B cell (primary cell): ENCODE results near the gene GSTA1. TPM values are rescaled to one million over a fixed set of nuclear protein-coding genes. Genes with fewer than 3 reads are reported as not detected.

Experiments used
- ATAC-seq: fragments of 200-7000 bp; cut with Tn5 transposase; one replicate; pipeline ENCODE4 v1.10.0; 2021; ENCODE audit warnings: low read depth, mild to moderate bottlenecking, moderate number of reproducible peaks, moderate library complexity
- CTCF ChIA-PET: fragments of 350-600 bp; sonication (Branson Sonifier 250); formaldehyde crosslinking; loops from one replicate; lab custom pipeline; 2021; ENCODE audit warnings: antibody characterized with exemption, inconsistent platforms; lab: Charles Lee
- POLR2A ChIA-PET: fragments of 350-600 bp; sonication (Branson Sonifier 250); formaldehyde crosslinking; loops from one replicate; lab custom pipeline; 2021; ENCODE audit warnings: antibody characterized with exemption; lab: Charles Lee
- DNase-seq: peaks from one replicate; pipeline ENCODE4 v3.0.0; 2013
- H2AFZ ChIP-seq: 2 replicates; pipeline ENCODE4 v1.6.1; 2012; ENCODE audit warnings: mild to moderate bottlenecking, low read depth, low read length; ENCODE audit not compliant: insufficient read depth, poor library complexity, severe bottlenecking
- H3K27ac ChIP-seq, 2 donors: 1 replicate in 1 of 2; 2 replicates in 1 of 2; pipeline ENCODE4 v1.5.1; 2012 to 2013; ENCODE audit warnings: low read length in 2 of 2, mild to moderate bottlenecking in 2 of 2, moderate library complexity in 1 of 2
- H3K27me3 ChIP-seq, 4 experiments: fragments of 200-600 bp in 1 of 4; sonication (generic) in 1 of 4; replicated peaks in 1 of 4; 1 replicate in 2 of 4; 2 replicates in 2 of 4; pipeline versions ENCODE4 v1.6.1 to v1.7.0; 2013 to 2016; ENCODE audit warnings: low read length in 3 of 4, mild to moderate bottlenecking in 2 of 4, mixed read lengths in 1 of 4, moderate library complexity in 1 of 4; ENCODE audit not compliant: insufficient read depth in 4 of 4, control insufficient read depth in 3 of 4; ENCODE audit errors: control extremely low read depth in 1 of 4
- H3K36me3 ChIP-seq, 2 experiments: replicated peaks in 1 of 2; 1 replicate in 1 of 2; 2 replicates in 1 of 2; pipeline versions ENCODE4 v1.6.1 to v1.7.1; 2013; ENCODE audit warnings: low read length in 1 of 2; ENCODE audit not compliant: insufficient read depth in 2 of 2, control insufficient read depth in 1 of 2; ENCODE audit errors: control extremely low read depth in 1 of 2, extremely low read depth in 1 of 2
- H3K4me1 ChIP-seq, 2 donors: fragments of 200-600 bp in 1 of 2; sonication (generic) in 1 of 2; 1 replicate in 1 of 2; 2 replicates in 1 of 2; pipeline versions ENCODE4 v1.5.1 to v1.6.1; 2013 to 2017; ENCODE audit warnings: low read length in 2 of 2; ENCODE audit not compliant: control insufficient read depth in 2 of 2, insufficient read depth in 2 of 2
- H3K4me2 ChIP-seq: replicated peaks from 2 replicates; pipeline ENCODE3; 2012; ENCODE audit warnings: mild to moderate bottlenecking, low read depth, low read length; ENCODE audit not compliant: poor library complexity, severe bottlenecking
- H3K4me3 ChIP-seq, 5 experiments: fragments of 200-600 bp in 1 of 5; sonication (generic) in 1 of 5; 1 replicate in 3 of 5; 2 replicates in 2 of 5; pipeline versions ENCODE4 v1.5.1 to v1.7.0; 2011 to 2016; ENCODE audit warnings: low read length in 4 of 5, mild to moderate bottlenecking in 4 of 5, low read depth in 2 of 5, control low read depth in 1 of 5, moderate library complexity in 1 of 5; ENCODE audit not compliant: insufficient read depth in 1 of 5; ENCODE audit errors: control extremely low read depth in 1 of 5, extremely low read depth in 1 of 5
- H3K79me2 ChIP-seq: fragments of 200-600 bp; sonication (generic); one replicate; pipeline ENCODE4 v1.6.0; 2016; ENCODE audit warnings: low read length; ENCODE audit not compliant: control insufficient read depth, insufficient read depth
- H3K9ac ChIP-seq: fragments of 200-600 bp; sonication (generic); 2 replicates; pipeline ENCODE4 v1.6.1; 2017; ENCODE audit warnings: mild to moderate bottlenecking, low read length, moderate library complexity
- H3K9me3 ChIP-seq, 3 donors: one replicate each; pipeline versions ENCODE4 v1.6.1 to v1.7.1; 2013; ENCODE audit warnings: low read length in 2 of 3; ENCODE audit not compliant: control insufficient read depth in 2 of 3, insufficient read depth in 1 of 3; ENCODE audit errors: control extremely low read depth in 1 of 3
- H4K20me1 ChIP-seq: 2 replicates; pipeline ENCODE4 v1.6.0; 2012; ENCODE audit warnings: mild to moderate bottlenecking, low read length; ENCODE audit not compliant: insufficient read depth, control insufficient read depth, poor library complexity, severe bottlenecking
- H3K27ac Mint-ChIP-seq: one replicate; pipeline ENCODE4 v1.8.0; 2021; ENCODE audit warnings: mixed read lengths
- H3K27me3 Mint-ChIP-seq: one replicate; pipeline ENCODE4 v1.8.0; 2021; ENCODE audit warnings: mixed read lengths
- H3K4me1 Mint-ChIP-seq: one replicate; pipeline ENCODE4 v1.8.0; 2021; ENCODE audit warnings: mixed read lengths
- H3K4me3 Mint-ChIP-seq: one replicate; pipeline ENCODE4 v1.8.0; 2021; ENCODE audit warnings: mixed read lengths
- H3K9me3 Mint-ChIP-seq: one replicate; pipeline ENCODE4 v1.8.0; 2022; ENCODE audit warnings: mixed read lengths; ENCODE audit not compliant: insufficient read depth
- EZH2 ChIP-seq: IDR thresholded peaks from 2 replicates; pipeline ENCODE4 v1.6.1; 2012; ENCODE audit warnings: borderline replicate concordance, low read depth, mild to moderate bottlenecking, moderate library complexity, low read length; ENCODE audit not compliant: insufficient read depth, poor library complexity, severe bottlenecking
- WGBS: methylation state at CpG from one replicate; pipeline ENCODE4 v1.1.5; 2013; ENCODE audit warnings: missing lambda C conversion rate; ENCODE audit not compliant: insufficient coverage; 5-methylcytosine and 5-hydroxymethylcytosine counted together
- intact Hi-C: fragments of 100-400 bp; cut with micrococcal nuclease; formaldehyde crosslinking; loops from one replicate; pipeline ENCODE4 v1.10.0; 2022
- polyA plus RNA-seq: library from polyadenylated mRNA; depleted of rRNA; stranded (reverse); fragments of >200 nt; gene quantifications from 2 replicates; pipeline ENCODE4 v1.2.3, GENCODE V29; 2012
- total RNA-seq, 2 donors: library from RNA; stranded (reverse); fragments of 120-200 nt in 1 of 2; gene quantifications; 1 replicate in 1 of 2; 2 replicates in 1 of 2; pipeline versions ENCODE4 v1.2.3 to v1.2.4, GENCODE V29; 2013 to 2022
- TF ChIP-seq, protein P1 (sequence below): fragments of 200-600 bp; IDR thresholded peaks from one replicate; pipeline ENCODE4 v1.8.0; 2022; ENCODE audit warnings: antibody characterized with exemption, mild to moderate bottlenecking

GSTA1 gene
- total and polyA plus RNA-seq, 2 donors (not counting 1 experiment from before 2014, with no cell fraction given) = not detected

DNA sequence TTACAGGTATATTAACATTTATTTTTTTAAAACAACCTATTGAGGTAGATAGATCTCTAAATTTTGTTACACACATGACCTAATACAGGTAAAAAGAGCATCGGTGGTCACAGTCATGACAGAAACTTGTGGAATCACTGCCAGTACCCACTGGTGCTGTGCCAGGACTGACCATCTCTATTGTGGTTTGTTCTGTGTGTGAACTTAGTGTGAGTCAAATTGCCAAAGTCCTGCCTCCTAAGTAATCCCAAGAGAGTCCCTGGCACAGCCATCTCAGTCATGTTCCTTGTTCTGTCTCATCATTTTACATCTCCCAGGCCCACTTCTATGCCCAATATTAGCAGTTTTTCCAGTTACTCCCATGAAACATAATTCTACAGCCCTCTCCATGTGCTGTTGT lies 61.7 kb downstream of the GSTA1 start:
- H3K4me2 ChIP-seq = no peak overlapping the region
- no CpG with 5 or more reads among the region's 1 CpG for WGBS
- H2AFZ ChIP-seq = no peak overlapping the region
- peaks cover 0 to 12% (median 0%) of the 10 kb centered on the region in 3 donors for H3K9me3 ChIP-seq
- POLR2A ChIA-PET = no interaction called here
- CTCF ChIA-PET = no interaction called here
- no peaks in the 10 kb centered on the region for H3K79me2 ChIP-seq
- Mint-ChIP-seq H3K4me1 (no peaks in the 10 kb centered on the region), H3K27ac (no peak overlapping the region), H3K4me3 (no peak overlapping the region), H3K9me3 (peaks cover 5% of the 10 kb centered on the region), H3K27me3 (peaks cover 19% of the 10 kb centered on the region)
- no peak overlapping the region for H3K27ac ChIP-seq
- no peak for DNase-seq
- no peaks in the 10 kb centered on the region for H3K4me1 ChIP-seq
- no peak for ATAC-seq
- intact Hi-C loops = no loop called here
- H4K20me1 ChIP-seq = no peaks in the 10 kb centered on the region
- peaks cover 0 to 4% (median 2%) of the 10 kb centered on the region in 4 experiments for H3K27me3 ChIP-seq
- H3K9ac ChIP-seq = no peak overlapping the region
- H3K4me3 ChIP-seq = no peak overlapping the region
- H3K36me3 ChIP-seq = no peaks in the 10 kb centered on the region
- TF ChIP-seq EZH2 = no peak
- TF ChIP-seq, protein P1, sequence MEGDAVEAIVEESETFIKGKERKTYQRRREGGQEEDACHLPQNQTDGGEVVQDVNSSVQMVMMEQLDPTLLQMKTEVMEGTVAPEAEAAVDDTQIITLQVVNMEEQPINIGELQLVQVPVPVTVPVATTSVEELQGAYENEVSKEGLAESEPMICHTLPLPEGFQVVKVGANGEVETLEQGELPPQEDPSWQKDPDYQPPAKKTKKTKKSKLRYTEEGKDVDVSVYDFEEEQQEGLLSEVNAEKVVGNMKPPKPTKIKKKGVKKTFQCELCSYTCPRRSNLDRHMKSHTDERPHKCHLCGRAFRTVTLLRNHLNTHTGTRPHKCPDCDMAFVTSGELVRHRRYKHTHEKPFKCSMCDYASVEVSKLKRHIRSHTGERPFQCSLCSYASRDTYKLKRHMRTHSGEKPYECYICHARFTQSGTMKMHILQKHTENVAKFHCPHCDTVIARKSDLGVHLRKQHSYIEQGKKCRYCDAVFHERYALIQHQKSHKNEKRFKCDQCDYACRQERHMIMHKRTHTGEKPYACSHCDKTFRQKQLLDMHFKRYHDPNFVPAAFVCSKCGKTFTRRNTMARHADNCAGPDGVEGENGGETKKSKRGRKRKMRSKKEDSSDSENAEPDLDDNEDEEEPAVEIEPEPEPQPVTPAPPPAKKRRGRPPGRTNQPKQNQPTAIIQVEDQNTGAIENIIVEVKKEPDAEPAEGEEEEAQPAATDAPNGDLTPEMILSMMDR = no peak

Other genes starting within 250 kb of the GSTA1 start
- gene TRAM2, start 226.8 kb downstream of the GSTA1 start, total RNA-seq = 13.3 and 14.0 TPM in 2 replicates
- 9.0 and 9.8 TPM in 2 replicates for gene TRAM2, start 226.8 kb downstream of the GSTA1 start, polyA plus RNA-seq
- gene TMEM14A, start 132.7 kb downstream of the GSTA1 start, total RNA-seq = 5.9 and 9.5 TPM in 2 replicates
- gene TMEM14A, start 132.7 kb downstream of the GSTA1 start, polyA plus RNA-seq = 5.2 and 7.6 TPM in 2 replicates
- not detected in 2 replicates for gene GSTA2, start 40.3 kb downstream of the GSTA1 start, total RNA-seq
- gene GSTA2, start 40.3 kb downstream of the GSTA1 start, polyA plus RNA-seq = not detected in 2 replicates
- gene GSTA5, start 37.0 kb upstream of the GSTA1 start, total RNA-seq = not detected in 2 replicates
- not detected in 2 replicates for gene GSTA5, start 37.0 kb upstream of the GSTA1 start, polyA plus RNA-seq
- gene GSTA3, start 105.9 kb upstream of the GSTA1 start, total RNA-seq = not detected in 2 replicates
- gene GSTA3, start 105.9 kb upstream of the GSTA1 start, polyA plus RNA-seq = not detected in 2 replicates
- 1.0 and 1.7 TPM in 2 replicates for gene GSTA4, start 191.5 kb upstream of the GSTA1 start, total RNA-seq
- gene GSTA4, start 191.5 kb upstream of the GSTA1 start, polyA plus RNA-seq = 4.9 and 8.4 TPM in 2 replicates